Measurements from ENCODE around the gene PRPF40A.
"Not testable (repeated sequence)": the region's sequence is repeated elsewhere in the genome, so short reads cannot be mapped to it uniquely, and the experiment has no call there.

PRPF40A gene

DNA sequence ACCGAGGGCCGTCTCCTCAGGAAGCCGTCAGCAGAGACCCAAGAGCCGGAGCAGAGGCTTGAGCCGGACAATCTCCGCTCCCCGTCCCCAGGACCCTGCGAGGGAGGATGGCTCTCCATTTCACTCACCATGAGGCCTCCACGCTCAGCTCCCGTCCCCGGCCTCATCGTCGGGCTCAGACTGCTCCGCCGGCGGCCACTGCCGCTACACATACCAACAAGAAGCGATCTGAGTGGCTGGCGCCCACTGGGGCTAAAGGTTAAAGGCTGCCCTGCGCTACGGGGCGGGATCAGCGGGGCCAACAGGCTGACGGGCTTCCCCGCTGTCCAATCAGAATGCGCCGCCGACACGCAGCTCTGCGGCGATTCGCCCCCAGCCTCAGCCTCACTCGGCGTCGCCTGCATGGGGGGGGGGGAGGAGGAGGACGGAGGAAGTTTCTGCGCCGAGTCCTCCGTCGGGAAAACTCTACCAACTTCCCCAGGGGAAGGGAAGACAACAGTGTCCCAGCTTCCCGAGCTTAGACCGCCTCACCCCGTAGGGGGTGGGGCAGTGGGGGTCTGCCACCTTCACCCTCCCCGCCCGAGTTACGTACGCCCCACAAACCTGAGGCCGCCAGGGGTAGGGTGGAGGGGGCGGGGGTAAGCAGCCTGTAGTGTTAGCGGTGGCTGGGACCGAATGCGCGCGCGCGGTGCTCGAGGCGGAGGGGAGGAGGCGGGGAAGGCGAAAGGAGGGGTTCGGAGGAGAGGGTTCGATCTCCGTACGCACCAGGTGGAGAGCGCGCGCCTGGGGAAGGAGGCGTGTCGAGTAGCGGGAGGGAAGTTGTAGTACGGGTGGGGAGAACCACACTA, at the start of gene PRPF40A:
PRPF40A (minus strand) TSS at position 234 of the 848 bp plus-strand sequence; CDS start at position 212, 22 bp downstream.
- peak; percentile 96 for DNase-seq

DNA sequence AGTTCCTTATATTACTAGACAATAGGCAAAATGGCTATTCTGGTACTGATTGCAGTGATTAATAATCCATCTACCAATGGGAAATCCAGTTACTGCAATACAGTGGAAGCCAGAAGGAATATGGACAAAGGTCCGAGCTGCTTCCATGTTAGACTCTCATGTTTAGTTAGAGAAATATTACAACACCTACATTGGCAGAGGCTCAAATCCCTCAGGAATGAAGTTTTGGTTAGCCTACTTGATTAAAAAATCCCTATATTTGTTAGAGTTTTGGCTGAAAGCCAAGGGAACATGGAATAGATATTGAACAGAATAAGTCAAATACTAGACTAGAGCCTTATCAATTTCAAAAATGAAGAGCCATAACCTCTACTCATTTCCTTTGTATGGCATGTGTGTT, 49.7 kb upstream of the PRPF40A start:
- no peak for DNase-seq

DNA sequence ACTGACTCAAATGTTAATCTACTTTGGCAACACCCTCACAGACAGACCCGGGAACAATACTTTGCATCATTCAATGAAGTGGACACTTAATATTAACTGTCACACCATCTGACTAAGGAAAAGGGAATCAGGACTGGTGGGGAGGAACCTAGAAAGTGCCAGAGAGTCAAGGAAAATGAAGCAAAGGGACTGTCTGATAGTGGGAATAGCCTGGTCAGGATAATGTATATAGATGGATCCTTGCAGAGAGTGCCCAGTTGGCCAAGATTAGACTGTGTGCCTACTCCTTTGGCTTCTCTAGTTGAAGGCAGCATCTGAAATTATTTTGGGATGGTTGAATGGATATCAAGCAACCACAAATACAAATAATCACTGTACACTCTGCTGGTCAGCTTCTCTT, 46.4 kb upstream of the PRPF40A start:
- DNase-seq = no peak

DNA sequence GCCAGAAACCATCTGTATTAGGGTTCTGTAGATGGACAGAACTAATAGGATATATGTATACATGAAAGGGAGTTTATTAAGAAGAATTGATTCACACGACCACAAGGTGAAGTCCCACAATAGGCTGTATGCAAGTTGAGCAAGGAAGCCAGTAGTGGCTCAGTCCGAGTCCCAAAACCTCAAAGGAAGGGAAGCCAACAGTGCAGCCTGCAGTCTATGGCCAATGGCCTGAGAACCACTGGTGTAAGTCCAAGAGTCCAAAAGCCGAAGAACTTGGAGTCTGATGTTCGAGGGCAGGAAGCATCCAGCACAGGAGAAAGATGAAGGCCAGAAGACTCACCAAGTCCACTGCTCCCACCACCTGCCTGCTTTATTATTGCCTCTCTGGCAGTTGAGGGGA, 45.9 kb upstream of the PRPF40A start:
- DNase-seq = not testable (repeated sequence)

DNA sequence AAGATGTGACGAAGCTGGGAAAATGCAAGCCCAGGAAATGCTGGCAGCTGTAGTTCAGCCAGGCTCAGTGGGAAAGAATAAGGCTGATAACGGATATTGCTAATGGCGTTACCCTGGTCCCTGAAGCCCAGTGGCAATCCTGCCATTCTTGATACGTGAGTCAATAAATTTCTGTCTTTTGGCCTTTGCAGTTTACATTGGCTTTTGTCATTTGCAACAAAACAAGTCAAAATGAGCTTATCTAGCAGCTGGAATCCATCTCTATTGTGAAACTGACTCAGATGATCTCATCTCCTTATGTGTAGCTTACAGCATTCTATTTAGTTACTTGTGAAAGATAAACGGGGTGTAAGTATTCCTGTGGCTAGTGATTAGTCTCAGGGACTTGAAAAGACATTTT, 44.9 kb upstream of the PRPF40A start:
- no peak for DNase-seq

DNA sequence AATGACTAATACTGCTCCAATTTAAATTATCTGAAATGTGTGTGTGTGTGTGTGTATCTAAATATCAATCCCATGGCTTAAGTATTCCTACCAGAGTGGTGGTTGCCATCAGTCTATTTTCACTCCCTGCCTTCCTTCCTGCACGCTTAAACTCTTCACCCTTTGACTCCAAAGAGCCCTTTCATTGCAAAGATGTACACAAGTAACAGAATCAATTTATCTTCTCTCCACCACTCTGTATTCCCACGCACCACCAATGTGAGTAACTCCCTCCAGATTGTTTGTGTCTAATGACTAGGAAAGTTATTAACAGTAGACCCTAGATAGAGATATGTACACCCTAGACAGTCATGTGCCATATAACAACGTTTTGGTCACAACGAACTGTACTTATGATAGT, 44.0 kb upstream of the PRPF40A start:
- no peak for DNase-seq

DNA sequence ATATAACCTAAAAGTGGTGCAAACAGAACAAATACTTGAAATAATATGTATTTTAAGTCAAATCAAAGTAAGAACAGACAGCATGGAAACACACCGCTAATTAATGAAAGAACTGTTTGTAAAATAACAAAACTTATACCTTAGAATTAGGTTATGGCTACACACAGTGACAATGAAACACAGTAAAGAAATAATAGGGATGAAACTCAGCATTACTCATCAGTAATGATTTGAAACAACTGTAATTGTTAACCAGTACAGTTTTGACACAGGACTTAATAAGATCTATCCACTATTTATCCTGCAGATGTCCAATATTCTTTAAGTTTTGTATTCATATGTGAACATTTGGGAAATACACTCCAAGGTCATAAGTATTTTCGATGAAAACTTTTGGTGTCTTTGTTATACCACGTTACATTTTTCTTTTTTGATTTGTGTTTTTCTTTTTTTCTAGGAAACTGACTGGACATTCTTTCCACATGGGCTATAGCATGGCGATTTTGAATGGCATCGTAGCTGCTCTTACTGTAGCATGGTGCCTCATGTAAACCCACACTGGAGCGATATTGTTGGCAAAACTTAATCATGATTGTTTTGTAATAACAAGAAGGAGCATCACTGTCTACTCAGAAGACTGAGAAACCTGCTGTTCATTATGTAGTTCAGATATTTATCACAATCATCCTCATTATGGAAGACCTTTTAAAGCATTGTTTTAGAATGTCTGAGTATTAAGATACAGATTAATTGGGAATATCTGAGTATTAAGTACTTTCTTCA, 42.2 kb upstream of the PRPF40A start:
- DNase-seq = no peak

DNA sequence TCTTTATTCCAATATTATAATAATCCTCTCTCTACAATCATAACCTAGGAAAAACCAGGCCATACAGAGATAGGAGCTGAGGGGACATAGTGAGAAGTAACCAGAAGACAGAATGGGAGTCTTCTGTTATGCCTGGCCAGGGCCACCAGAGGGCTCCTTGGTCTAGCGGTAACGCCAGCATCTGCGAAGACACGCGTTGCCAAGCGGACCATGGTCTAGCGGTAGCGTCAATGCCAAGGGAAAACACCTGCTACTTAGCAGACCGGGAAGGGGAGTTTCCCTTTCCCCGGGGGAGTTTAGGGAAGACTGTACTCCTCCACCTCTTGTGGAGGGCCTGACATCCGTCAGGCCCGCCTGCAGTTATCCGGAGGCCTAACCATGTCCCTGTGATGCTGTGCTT, 37.8 kb upstream of the PRPF40A start:
- peak; percentile 12 for DNase-seq

DNA sequence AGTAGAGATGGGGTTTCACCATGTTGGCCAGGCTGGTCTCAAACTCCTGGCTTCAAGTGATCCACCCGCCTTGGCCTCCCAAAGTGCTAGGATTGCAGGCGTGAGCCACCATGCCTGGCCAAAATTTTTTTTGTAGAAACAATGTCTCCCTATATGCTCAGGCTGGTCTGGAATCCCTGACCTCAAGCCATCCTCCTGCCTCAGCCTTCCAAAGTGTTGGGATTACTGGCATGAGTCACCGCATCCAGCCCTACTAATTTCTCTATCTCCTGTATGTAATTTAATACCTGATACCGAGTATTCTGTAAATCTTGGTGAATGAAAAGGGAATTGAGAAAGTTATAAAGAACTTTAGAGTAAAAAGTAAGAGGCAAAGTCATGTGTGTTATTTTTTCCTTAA, 30.5 kb upstream of the PRPF40A start:
- DNase-seq = not testable (repeated sequence)

DNA sequence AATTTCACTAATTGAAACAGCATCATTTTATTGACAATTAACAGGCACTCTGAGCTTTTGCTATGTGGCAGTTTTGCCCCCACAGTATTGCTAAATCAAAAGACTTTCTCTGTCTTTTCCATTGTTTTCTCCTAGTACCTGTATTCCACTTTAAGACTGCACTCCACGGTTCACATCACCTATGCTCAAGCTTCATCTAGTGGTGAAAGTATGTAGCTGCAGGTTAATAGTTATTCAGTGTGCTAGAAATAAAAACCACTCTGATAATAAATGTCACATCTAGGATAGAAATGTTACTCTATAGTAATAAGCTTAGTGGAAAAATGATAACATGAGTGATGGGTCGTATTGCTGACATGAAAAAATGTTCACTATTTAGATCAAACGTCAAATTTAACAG, 25.7 kb upstream of the PRPF40A start:
- peak; percentile 35 for DNase-seq

DNA sequence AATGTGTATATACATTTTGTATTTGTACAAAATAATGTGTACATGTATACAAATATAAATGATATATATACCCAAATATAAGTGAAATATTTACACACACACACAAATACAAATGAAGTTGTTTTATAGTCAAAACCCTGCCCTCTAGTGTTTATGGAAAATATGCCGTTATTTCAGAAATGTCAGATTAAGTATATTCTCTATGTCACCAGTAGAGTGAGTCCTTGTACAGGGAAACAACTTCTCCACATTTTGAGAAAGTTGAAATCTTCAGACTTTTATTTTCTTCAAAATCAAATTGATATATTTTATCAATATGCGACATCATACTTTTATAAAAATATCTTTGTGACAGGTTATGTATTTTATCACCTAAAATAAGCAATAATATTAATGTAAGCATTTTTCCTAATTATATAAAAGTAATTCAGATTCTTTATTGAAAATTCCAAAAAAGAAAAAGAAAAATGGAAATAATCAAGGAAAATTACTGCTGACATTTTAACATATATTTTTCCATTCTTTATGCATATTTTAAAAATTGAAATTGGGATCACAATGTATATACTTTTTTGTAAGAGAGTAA, 23.6 kb upstream of the PRPF40A start:
- peak; percentile 55 for DNase-seq

DNA sequence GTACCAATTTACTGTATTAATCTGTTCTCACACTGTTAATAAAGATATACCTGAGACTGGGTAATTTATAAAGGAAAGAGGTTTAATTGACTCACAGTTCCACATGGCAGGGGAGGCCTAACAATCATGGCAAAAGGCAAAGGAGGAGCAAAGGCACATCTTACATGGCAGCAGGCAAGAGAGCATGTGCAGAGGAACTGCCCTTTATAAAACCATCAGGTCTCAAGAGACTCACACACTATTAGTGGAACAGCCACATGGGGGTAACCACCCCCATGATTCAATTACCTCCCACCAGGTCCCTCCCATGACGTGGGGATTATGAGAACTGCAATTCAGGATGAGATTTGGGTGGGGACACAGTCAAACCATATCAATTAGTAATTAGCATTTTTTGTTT, 22.4 kb upstream of the PRPF40A start:
- DNase-seq = not testable (repeated sequence)

DNA sequence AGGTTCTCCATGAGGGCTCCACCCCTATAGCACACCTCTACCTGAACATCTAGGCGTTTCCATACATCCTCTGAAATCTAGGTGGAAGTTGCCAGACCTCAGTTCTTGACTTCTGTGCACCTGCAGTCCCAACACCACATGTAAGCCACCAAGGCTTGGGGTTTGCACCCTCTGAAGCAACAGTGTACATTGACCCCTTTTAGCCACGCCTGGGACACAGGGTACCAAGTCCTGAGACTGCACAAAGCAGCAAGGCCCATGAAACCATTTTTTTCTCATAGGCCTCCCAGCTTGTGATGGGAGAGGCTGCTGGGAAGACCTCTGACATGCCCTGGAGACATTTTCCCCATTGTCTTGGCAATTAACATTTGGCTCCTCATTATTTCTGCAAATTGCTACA, 21.2 kb upstream of the PRPF40A start:
- no peak for DNase-seq

DNA sequence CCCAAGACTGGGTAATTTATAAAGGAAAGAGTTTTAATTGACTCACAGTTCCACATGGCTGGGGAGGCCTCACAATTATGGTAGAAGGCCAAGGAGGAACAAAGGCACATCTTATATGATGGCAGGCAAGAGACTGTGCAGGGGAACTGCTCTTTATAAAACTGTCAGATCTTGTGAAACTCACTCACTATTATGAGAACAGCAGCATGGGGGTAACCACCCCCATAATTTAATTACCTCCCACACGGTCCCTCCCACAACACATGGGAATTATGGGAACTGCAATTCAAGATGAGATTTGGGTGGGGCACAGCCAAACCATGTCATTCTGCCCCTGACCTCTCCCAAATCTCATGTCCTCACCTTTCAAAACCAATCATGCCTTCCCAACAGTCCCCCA, 20.2 kb upstream of the PRPF40A start:
- DNase-seq = not testable (repeated sequence)

DNA sequence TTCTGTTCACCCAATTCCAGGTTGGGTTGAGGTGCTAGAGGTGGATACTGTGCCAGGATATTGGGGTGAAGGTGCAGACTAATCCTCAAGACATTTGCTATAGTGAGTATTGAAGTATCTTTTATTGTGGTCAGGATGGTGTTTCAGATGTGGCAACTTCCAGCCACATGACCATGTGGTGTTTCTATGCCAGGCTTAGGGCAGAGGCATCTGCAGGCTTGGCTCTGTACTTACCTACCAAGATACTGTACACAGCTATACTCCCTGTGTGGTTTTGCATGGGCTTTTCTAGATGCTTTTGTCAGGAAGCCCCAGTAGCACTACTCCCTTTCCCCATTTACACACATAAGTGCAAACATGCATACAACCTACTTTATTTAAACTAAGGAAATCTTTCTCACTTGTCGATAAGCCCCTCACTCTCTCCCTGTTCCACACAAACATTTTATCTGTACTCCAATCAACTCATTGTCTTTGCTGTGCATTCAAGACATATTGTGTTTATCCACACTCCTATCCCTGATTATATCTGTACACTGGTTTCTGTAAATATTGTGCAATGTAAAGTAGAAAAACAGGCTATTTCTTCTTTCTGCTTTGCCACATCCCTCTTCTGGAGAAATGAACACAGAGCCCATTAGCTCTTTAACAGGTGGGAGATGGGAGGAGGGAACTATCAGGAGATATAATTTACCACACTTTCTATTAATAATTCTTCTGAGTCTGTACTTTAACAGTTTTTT, 13.5 kb upstream of the PRPF40A start:
- no peak for DNase-seq

DNA sequence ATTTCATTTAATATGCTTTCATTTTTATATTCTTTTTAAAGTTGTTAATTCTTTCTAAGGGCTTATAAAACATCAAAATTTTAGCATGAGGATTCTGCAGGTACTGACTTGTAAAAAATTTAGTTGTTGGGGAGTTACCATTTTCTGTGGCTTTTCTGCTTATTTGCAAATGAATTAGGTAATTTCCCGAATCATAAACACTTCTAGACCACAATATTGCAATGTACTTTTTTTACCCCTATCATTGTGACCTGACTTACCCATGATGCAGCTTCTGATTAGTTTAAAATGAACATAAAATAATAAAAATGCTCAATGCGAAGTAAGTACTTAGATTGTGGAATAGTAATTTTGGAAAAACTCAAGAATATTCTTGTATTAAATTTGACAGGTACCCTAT, 12.6 kb upstream of the PRPF40A start:
- no peak for DNase-seq

DNA sequence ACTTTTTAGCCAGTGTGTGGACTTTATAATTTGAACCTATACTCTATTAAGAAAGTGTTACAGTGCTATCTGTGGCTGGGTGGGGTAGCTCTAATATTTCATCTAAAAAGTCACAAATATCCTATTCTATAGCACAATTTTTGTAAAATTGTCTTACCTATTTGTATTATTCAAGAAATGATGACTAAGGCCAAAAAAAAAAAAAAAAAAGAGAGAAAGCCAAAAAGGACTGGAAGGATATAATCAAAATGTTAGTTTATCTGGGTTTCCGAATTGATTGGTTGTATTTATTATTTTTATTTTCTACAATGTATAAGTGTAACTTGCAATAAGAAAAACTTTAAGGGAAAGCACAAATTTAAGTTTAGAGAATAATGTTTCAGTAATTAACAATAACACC, 6.7 kb upstream of the PRPF40A start:
- no peak for DNase-seq

DNA sequence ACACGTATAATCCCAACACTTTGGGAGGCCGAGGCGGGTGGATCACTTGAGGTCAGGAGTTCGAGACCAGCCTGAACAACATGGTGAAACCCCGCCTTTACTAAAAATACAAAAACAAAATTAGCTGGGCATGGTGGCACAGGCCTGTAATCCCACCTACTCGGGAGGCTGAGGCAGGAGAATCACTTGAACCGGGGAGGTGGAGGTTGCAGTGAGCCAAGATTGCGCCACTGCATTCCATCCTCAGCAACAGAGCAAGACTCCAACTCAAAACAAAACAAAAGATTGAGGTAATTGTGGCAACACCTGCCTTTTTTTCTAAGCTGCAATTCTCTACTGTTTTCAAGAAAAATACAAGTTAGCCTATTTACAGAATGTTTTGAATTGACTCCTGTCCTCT, 5.4 kb upstream of the PRPF40A start:
- not testable (repeated sequence) for DNase-seq

DNA sequence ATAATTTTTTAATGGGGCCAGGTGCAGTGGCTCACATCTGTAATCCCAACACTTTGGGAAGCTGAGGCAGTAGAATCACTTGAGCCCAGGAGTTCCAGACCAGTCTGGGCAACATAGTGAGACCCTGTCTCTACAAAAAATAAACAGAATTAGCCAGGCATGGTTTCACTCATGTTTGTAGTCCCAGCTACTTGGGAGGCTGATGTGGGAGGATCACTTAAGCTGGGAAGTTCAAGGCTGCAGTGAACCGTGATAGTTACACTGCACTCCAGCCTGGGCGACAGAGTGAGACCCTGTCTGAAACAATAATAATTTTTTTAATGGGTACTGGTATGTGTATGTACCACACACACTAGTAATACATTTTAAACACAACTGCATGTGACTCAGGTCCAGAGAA, 3.5 kb upstream of the PRPF40A start:
- DNase-seq = no peak

DNA sequence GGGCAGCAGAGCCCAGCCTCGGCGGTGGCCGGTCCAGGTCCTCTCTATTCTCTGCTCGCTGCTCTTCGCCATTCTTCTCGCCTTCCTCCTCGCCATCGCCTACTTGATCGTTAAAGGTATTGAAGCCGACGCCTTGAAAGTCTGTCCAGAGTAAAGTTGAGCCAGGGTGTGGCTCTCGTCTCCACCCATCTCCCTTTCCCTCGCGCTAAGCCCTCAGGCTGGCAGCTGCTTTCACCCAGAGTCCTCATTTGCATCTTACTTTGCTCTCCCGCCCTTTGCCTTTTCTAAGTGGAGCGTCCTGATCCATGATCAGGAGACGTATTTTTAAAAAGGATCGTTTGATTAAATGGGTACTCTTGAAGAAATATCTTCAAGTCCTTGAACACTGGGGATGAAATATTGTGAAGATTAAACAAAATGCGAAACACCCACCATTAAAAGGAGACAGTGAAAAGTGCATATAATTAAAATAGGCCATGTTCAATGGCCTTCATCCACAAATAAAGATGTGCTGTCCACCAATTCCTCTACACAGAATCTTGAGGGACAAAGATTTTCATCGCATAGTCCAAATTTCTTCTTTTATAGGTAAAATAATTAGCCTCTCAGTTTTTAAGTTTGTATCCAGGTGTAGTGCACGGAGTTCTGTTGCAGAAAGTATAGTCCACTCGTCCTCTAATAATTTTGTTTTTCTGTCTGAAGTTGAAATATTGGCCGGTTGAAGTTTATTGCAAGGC, 1.8 kb upstream of the PRPF40A start:
- peak; percentile 81 for DNase-seq

DNA sequence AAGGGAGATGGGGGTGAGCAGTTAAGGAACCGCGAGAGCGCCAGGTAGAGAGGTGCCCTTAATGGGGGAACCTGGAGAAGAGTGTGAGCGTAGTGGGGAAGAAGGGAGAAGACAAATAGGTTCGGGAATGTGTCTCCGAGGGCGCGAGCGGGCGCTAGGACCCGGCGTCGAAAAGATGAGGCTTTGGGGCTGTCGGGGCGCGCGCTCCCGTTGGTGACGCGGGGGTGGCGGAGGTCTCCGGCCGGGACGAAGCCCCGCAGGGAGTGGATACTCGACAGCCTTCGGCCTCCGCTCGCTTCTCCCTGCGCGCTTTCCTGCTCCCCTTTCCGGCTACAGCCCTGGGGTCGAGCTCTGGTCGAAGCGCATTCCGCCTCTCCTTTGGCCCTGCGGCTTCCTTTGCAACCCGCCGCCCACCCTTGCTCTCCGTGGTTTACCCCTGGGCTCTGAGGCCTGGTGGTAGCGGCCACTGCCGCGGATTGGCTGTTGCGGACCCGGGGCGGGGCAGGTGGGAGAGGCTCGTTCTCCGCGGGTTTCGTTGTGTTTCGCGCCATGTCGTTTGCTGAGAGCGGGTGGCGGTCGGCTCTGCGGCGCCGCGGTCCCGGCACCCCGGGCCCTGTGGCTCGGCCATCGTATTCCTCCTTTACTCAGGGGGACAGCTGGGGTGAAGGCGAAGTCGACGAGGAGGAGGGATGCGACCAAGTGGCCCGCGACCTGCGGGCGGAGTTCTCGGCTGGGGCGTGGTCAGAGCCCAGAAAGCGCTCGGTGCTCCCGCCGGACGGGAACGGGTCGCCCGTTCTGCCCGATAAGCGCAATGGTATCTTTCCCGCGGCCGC, 1.0 kb upstream of the PRPF40A start, which contains the start of gene ARL6IP6:
ARL6IP6 (plus strand) TSS at position 545 of the 833 bp plus-strand sequence; CDS start at position 550, 5 bp downstream.
- DNase-seq = peak; percentile 92
